Measurements from ENCODE around the gene MRRF. TPM values are rescaled to one million over a fixed set of nuclear protein-coding genes. Genes with fewer than 3 reads are reported as not detected.
A peak's percentile ranks its signal among the peaks of the same experiment; 100 is the strongest.

MRRF gene
- total RNA-seq, 1 donor from 2014 or later, result 44.4 TPM

GRCh38 chr9:122347348-122348287 lies 82.9 kb downstream of the MRRF start:
- Histone ChIP-seq H3K79me2 (ENCODE audit: low read depth) (no peaks in the 10 kb centered on the region), H3K4me1 (peaks cover 4% of the 10 kb centered on the region), H3K4me3 (peak overlapping the region; percentile 57), H3K27ac (no peak overlapping the region), H3K4me2 (peak overlapping the region; percentile 88), H2AFZ (replicated peaks) (peak overlapping the region; percentile 99), H3K9ac (no peak overlapping the region), H4K20me1 (ENCODE audit: low read depth) (no peaks in the 10 kb centered on the region), H3K27me3 (peaks cover 57% of the 10 kb centered on the region), H3F3A (ENCODE audit: low read depth) (peaks cover 13% of the 10 kb centered on the region), H3K36me3 (no peaks in the 10 kb centered on the region), H3K9me3 (ENCODE audit: low read depth) (peaks cover under 1% of the 10 kb centered on the region)
- peak; percentile 50 for TF ChIP-seq EZH2 (IDR thresholded peaks at IDR 0.05)
- TF ChIP-seq CTCF (IDR thresholded peaks at IDR 0.05), result no peak
- Mint-ChIP-seq H3K36me3 (no peaks in the 10 kb centered on the region), H3K4me3 (peak overlapping the region; percentile 86), H3K9me3 (peaks cover 2% of the 10 kb centered on the region), H3K27me3 (ENCODE audit: insufficient read depth, low read depth) (peaks cover 25% of the 10 kb centered on the region), H3K4me1 (peaks cover 13% of the 10 kb centered on the region), H3K27ac (no peak overlapping the region)
- no peak for DNase-seq (ENCODE audit: low spot score)

- TF ChIP-seq EZH2 (IDR thresholded peaks at IDR 0.05) (no peak), EZH2phosphoT487 (IDR thresholded peaks at IDR 0.05) (no peak), CTCF (IDR thresholded peaks at IDR 0.05) (no peak)
- Histone ChIP-seq H3K79me2 (ENCODE audit: low read depth) (no peaks in the 10 kb centered on the region), H3K4me1 (no peaks in the 10 kb centered on the region), H2AFZ (replicated peaks) (no peak overlapping the region), H3K9ac (no peak overlapping the region), H3K27ac (no peak overlapping the region), H4K20me1 (ENCODE audit: low read depth) (no peaks in the 10 kb centered on the region), H3K36me3 (no peaks in the 10 kb centered on the region), H3K4me3 (no peak overlapping the region), H3K27me3 (peaks cover 57% of the 10 kb centered on the region), H3K9me3 (ENCODE audit: low read depth) (peaks cover 5% of the 10 kb centered on the region), H3K4me2 (no peak overlapping the region), H3F3A (ENCODE audit: low read depth) (peaks cover 13% of the 10 kb centered on the region)
- peaks cover 2% of the 10 kb centered on the region for H3K9me3 Mint-ChIP-seq
- no peaks in the 10 kb centered on the region for H3K36me3 Mint-ChIP-seq
- no peak for DNase-seq (ENCODE audit: low spot score)
- H3K4me3 Mint-ChIP-seq, result peak overlapping the region; percentile 10
- no peak overlapping the region for H3K27ac Mint-ChIP-seq
- peaks cover 25% of the 10 kb centered on the region for H3K27me3 Mint-ChIP-seq (ENCODE audit: insufficient read depth, low read depth)
- peaks cover 11% of the 10 kb centered on the region for H3K4me1 Mint-ChIP-seq
These were observed 83.7 kb downstream of the MRRF start for GRCh38 chr9:122348288-122348777.

- peaks cover 5% of the 10 kb centered on the region for H3K9me3 ChIP-seq (ENCODE audit: low read depth)
- H3K4me1 ChIP-seq, result no peaks in the 10 kb centered on the region
- H3K27me3 Mint-ChIP-seq (ENCODE audit: insufficient read depth, low read depth), result peaks cover 25% of the 10 kb centered on the region
- H4K20me1 ChIP-seq (ENCODE audit: low read depth), result no peaks in the 10 kb centered on the region
- H3K79me2 ChIP-seq (ENCODE audit: low read depth), result no peaks in the 10 kb centered on the region
- peak overlapping the region; percentile 10 for H3K4me3 Mint-ChIP-seq
- H3K27ac Mint-ChIP-seq, result no peak overlapping the region
- no peak for DNase-seq (ENCODE audit: low spot score)
- no peak overlapping the region for H3K4me2 ChIP-seq
- no peak overlapping the region for H3K4me3 ChIP-seq
- H3K27ac ChIP-seq, result no peak overlapping the region
- no peak overlapping the region for H3K9ac ChIP-seq
- peaks cover 11% of the 10 kb centered on the region for H3K4me1 Mint-ChIP-seq
- H3K9me3 Mint-ChIP-seq, result peaks cover 3% of the 10 kb centered on the region
- TF ChIP-seq CTCF (IDR thresholded peaks at IDR 0.05), result no peak
- no peak for TF ChIP-seq EZH2phosphoT487 (IDR thresholded peaks at IDR 0.05)
- no peak for TF ChIP-seq EZH2 (IDR thresholded peaks at IDR 0.05)
- no peaks in the 10 kb centered on the region for H3K36me3 Mint-ChIP-seq
- no peaks in the 10 kb centered on the region for H3K36me3 ChIP-seq
- H2AFZ ChIP-seq (replicated peaks), result no peak overlapping the region
- peaks cover 13% of the 10 kb centered on the region for H3F3A ChIP-seq (ENCODE audit: low read depth)
- peaks cover 57% of the 10 kb centered on the region for H3K27me3 ChIP-seq
These were observed 84.1 kb downstream of the MRRF start for GRCh38 chr9:122348791-122349190.
